ENCODE data around the gene RBM6.

GRCh38 chr3:50028346-50028745 is 88.4 kb downstream of the RBM6 start:
- TF ChIP-seq CTCF (IDR thresholded peaks at IDR 0.05) (no peak), POLR2A (IDR thresholded peaks at IDR 0.05) (no peak)

All from adrenal gland (tissue), 5 donors.